Frontal cortex (tissue), 4 donors: ENCODE data around the gene FAM20C. TPM values are rescaled to one million over a fixed set of nuclear protein-coding genes. Genes with fewer than 3 reads are reported as not detected.
"Not testable (repeated sequence)": the region's sequence is repeated elsewhere in the genome, so short reads cannot be mapped to it uniquely, and the experiment has no call there.

Source experiments
- DNase-seq, 2 donors: peaks; one replicate each; pipeline ENCODE4 v3.0.0; 2012; ENCODE audit warnings: low spot score in 2 of 2
- FAIRE-seq: peaks from 2 replicates; lab custom pipeline; 2012; peaks lifted over from hg19 to GRCh38; lab: Jason Lieb, UNC
- total RNA-seq: library from RNA; depleted of rRNA; stranded (reverse); fragments of >200 nt; gene quantifications from one replicate; pipeline ENCODE4 v1.2.3, GENCODE V29; 2014
- donor health status: control.
- donor health status: control.
- donor health status: control.

FAM20C gene
- total RNA-seq, 1 donor from 2014 or later, result 19.6 TPM

DNA sequence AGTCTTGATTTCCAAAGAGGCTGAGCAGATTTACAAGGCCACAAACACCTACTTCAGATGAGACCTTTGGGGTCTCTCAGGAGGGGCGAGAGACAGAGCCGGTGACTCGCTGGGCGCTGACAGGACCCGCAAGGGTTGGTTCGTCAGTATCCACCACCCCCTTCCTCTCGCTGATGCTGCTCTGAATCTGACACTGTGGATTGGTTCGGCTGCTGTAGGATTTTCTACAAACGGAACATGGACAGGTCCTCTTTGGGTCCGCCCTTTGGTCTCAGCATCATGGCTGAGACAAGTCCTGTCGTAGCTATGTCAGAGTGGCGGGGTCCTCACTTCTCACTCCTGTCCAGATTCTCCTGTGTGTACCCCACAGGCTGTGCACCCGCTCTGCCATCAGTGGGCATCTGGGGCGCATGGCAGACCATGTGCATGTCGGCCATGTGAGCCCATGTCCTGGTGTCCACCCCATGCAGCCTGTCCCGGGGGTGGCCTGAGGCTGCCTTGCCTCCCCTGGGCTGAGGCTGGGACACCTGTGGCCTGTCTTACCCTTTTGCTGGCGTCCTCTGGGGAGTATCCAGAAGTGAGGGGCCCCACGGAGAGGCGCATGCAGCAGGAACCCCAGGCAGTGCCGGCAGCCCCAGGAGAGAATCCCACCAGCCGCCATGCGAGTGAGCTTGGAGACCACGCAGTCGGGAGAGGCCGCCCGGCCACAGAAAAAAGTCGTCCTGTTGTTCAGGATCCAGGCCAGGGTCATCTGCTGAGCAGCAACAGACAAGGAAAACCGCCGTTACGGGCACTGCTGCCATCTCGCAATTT lies 21.6 kb upstream of the FAM20C start:
- no peak for FAIRE-seq
- DNase-seq, result no peak

DNA sequence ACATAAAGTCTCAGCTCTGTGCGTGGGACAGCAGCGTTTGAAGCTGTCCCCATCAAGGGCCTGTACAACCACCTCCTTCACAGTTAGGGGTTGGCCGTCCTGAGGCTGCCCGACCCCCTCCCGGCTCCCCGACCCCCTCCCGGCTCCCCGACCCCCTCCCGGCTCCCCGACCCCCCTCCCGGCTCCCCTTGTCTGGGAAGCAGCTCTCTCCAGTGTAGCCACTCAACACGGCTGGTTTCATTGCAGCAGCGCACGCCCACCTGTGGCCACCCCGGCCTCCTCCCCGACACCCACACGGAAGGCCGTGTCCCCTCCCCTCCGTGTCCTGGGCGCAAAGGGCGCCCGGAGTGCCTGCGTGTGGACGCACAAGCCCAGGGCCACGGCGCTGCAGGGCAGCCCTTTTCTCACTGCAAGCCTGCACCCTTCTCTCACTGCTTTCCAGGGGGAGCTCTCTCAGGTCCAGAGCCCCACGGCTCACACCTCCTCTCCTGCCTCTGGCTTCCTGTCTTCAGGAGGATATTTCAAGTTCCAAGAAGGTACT lies 20.9 kb upstream of the FAM20C start:
- FAIRE-seq, result no peak
- no peak for DNase-seq

DNA sequence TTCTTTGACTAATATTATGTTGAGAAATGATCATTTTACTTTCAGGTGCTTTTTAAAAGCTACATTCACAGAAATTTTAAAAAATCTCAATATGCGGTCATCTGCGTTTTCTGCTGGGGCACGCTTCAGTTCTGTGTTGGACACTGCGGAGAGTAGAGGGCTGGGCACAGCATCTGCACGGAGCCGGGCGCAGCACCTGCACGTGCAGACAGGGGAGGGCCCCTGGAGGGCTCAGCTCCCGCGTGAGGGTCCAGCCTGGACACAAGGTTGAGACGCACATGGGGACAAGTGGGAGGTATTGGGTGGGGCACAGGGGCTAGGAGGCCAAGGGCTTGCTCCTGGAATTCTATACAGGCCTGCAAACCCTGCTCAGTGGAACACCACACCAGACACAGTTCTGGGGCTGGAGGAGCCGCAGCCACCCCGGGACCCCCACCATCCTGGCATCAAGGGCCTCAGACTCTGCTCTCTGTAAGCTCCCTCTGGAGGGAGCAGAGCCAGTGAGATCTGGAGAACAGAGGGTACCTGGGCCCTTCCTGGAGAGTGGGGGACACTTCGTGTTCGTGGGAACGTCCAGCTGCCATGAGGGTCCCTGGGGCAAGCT lies 20.4 kb upstream of the FAM20C start:
- FAIRE-seq (no peak), DNase-seq (no peak)

DNA sequence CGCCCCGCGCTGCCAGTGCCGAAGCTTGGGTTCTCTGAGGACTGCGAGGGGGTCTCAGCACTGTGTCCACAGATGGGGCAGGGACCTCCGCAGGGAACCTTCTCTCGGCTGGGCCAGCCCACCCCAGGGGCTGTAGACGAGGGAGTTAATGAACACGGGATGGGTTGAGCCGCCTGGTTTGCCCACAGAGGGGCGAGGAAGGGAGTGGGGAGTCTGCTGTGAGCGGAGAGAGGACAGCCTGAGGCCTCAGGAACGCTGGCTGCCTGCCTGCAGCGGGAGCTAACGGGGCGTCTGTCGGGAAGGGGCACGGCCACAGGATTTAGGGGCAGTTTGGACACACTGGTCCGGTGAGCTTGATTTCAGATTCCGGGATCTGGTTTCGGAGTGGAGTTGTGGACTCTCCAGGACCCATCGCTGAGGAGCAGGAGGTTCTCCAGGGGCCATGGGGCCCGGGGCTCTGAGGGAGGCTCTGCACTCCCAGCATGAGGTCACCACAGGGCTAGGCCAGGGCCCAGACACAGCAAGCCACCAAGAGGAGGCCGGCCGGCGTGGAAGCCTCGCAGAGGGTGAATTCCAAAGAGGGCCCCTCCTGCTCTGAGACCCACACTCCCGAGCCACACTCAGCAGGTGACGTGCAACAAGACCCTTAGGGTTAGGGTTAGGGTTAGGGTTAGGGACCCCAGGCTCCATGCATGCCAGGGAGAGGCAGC lies 19.0 kb upstream of the FAM20C start:
- DNase-seq, result no peak
- no peak for FAIRE-seq

DNA sequence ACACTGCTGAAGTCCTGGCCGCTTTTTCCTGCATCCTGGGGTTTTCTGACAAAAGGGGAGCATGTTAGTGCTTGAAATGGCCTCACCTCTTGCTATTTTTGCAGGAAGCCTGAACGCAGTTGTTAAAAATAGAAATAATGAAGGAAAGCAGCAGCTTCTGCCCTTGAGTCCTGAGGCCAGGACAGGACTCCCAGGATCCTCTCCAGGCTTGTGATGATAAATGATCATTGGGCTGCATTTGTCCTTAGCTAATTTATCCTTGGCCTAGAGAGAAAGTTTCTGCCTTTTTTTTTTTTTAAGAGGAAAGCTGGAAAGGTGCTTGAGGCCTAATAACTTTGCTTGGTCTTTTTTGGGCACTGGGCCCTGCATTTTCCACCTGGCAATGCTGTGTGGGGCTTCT lies 17.7 kb upstream of the FAM20C start:
- FAIRE-seq, result no peak

DNA sequence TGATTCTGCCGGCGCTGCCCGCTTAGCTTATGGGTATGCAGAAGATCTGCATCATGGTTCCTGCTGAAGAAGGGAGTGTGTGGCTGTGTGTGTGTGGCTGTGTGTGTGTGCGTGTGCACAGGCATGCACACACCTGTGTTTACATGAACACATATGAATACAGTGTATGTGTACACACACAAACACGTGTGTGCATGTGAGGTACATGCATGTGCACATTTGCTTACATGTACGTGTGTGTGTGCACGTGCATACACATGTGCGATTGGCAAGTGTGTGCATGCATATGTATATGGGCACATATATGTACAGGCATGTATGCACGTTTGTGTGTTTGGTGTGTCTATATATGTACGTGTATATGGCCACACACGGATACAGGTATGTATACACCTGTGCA lies 16.4 kb upstream of the FAM20C start:
- no peak for FAIRE-seq

More for the DNA sequence above, 17.7 kb upstream of the FAM20C start:
- no peak for DNase-seq

DNA sequence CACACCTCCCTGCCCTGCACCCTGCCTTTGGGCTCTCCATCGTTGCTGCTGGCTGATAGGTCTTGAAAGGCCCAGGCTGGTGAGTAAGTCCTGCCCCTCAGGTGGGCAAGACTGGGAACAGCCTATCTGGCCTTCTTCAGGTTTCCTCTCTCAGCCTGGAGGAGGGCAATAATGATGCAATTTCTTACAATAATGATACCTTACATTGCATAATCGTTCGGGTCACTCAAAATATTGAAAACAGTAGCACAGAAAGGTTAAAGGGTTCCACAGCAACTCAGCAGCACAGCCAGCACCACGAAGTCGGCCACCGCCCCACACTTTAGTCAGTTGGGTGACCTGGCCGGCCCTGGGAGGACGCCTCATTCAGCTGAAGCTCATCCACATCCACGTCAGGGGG lies 16.0 kb upstream of the FAM20C start:
- no peak for FAIRE-seq

More for the DNA sequence above, 16.4 kb upstream of the FAM20C start:
- no peak for DNase-seq

DNA sequence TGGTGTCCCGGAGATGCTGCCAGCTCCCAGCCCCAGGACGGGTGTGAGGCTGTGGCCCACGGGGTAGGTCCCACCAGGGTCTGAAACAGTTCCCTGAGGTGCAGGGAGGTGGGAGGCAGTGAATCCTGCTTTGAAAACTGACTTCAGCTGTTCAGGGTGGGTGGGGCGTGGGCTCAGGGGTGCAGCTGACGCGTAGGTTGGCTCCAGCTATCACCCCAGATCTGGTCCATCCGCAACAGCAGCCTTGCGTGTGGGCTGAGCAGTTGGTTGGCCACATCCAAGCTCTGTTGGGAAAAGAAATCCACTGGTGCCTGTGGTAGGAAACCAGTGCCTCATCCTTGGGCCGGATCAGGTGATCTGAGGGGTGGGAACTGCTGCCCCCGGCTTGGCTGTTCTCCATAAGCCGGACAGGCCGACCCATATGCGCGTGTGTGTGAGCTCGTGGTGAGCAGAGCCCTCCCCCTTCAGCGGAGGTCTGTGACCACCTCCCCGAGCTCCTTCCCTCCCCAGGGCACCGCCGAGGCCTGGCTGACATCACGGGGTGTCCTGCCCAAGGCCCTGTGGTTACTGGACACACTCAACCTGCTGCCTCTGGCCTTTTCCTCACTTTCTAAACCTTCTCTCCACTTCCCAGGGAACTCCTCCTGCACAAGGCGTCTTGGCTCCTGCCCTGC lies 15.4 kb upstream of the FAM20C start:
- DNase-seq, result no peak
- FAIRE-seq, result no peak

More for the DNA sequence above, 16.0 kb upstream of the FAM20C start:
- DNase-seq, result no peak

DNA sequence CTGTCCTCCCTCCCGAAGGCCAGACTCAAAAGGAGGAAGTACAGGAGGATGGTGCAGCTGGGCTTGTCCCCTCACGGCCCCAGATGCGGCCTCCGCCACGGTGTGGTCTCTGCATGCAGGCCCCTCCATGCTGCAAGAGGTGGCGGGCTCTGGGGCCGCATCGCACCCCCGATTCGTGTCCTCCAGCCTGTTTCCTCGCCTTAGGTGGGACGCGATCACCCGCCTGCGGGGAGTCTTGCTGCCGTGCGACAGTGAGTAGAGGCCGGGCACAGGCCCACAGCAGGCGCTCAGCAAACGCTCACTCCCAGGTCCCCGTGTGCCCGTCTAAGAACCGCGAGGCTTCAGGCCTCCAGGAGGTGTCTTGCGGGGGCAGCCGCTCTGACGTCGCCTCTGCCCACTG lies 13.9 kb upstream of the FAM20C start:
- DNase-seq (no peak), FAIRE-seq (no peak)

DNA sequence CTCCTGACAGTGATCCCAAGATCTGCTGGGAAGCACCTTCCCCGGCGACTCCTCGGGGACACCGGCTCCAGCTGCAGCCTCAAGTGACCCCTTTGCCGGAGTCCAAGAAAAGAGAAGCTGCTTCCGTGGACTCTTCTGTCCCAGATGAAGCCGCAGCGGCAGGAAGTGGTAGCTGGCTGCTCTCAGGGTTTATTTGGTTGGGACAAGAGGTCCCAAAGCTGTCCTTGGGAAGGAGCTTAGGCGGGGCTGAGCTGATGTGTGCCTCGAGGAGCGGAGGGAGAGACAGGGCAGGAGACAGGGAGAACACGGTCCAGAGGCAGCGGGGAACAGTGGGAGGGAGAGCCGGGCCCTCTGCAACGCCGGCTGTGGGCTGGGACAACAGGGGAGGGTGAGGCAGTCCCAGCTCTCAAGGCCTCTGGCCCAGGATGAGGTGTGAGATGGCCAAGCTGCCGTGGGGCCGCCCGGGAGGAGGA lies 13.1 kb upstream of the FAM20C start:
- no peak for FAIRE-seq

DNA sequence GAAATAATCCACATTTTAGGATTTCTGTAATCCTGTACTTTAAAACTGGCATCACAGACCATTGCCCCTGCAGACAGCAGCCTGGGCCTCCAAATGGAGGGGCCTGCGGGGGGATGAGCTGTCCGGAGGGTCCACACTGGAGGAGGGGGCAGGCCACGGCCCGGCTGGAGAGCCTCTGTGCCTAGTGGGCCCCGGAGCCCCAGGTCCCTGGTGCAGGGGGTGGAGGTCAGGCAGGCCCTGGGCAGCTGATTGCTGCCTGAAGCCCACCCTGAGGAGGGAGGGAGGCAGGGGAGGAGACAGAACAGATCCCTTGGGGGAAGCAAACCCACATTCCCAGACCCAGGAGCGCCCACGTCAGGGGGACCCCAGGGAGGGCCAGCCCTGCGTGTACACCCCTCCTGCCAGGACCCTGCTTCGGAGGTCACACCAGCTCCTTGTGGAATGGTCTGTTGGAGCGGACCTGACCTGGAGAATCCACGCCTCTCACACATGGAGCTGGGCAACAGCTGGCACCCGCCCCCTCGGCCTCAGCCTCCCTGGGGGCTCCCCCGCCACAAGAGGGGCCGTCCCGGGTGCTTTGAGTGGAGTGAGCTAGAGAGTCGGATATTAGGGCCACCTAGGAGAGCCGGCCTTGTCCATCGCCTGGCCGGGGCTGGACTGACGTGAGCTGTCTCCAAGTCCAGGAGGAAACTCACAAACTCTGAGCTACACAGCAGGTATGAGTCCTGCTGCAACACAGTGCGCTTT lies 12.2 kb upstream of the FAM20C start:
- no peak for FAIRE-seq
- no peak for DNase-seq

More for the DNA sequence above, 13.1 kb upstream of the FAM20C start:
- no peak for DNase-seq

DNA sequence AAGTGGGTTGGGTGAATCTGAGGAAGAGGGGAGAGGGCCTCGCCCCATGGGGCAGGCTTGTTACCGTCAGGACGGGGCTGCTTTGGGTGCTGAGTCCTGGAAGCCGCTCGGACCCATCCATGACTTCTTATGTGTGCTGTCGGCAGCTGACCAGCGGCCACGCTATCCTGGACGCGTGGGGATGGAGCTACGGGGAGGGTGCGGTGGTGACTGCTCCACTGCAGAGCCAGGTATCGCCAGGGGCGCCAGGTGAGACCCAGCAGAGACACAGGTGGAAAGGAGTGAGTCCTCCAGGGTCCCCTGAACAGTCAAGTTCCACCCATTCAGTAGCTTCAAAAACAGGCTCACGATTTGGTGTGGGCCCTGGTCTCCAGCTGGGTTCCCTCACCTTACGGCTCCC lies 10.6 kb upstream of the FAM20C start:
- no peak for FAIRE-seq
- no peak for DNase-seq

DNA sequence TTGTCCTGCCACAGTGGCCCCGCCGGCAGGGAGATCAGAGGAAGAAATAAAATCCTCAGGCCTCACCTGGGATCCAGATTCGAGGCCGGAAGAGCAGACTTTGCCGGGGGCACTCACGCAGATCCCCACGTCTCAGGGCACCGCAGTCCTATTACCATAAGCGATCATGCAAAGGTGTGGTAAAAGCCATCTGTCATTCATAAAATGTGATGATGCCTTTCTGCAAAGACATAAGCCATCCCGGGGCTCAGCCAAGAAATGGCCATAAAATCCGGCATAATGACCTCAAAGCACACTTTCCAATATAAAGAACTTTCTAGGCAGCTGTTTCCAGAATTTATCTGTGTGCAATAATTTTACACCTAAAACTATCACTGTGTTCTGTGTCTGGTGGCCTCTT lies 9.9 kb upstream of the FAM20C start:
- FAIRE-seq, DNase-seq: not testable (repeated sequence)

DNA sequence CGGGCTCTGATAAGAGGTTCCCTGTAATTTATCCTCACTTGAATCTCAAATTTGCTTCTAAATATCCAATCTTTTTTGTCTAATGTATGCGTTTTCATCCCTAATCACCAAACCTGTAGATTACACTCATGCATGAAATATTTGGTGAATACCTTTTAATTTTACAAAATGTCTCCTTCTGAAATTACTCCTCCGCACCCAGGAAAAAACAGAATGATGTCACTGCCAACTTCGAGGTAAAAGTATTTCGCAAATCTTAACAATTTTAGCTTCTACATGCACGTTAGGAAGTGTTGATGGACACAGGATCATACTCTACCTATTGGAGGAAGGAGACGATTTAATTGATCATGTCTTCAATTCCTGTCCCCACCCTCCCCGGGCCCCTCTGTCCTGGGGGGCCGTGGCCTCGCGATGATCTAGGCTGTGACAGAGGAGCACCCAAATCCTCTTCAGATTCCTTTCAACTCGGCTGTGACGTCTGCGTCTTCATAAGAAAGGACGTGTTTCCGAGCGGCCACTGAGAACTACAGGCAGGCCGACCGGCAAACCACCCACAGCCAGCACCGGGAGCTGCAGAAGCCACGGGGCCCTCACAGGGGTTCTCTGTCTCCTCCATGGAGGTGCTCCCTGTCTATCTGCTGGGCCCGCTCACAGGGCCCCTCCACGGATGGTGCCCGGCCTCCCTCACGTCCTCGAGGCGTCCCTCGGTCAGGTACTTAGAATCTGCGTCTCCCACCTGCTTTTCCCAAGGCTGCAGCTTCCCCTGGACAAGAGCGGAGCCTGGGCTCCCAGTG lies 8.7 kb upstream of the FAM20C start:
- FAIRE-seq, result no peak
- no peak for DNase-seq

DNA sequence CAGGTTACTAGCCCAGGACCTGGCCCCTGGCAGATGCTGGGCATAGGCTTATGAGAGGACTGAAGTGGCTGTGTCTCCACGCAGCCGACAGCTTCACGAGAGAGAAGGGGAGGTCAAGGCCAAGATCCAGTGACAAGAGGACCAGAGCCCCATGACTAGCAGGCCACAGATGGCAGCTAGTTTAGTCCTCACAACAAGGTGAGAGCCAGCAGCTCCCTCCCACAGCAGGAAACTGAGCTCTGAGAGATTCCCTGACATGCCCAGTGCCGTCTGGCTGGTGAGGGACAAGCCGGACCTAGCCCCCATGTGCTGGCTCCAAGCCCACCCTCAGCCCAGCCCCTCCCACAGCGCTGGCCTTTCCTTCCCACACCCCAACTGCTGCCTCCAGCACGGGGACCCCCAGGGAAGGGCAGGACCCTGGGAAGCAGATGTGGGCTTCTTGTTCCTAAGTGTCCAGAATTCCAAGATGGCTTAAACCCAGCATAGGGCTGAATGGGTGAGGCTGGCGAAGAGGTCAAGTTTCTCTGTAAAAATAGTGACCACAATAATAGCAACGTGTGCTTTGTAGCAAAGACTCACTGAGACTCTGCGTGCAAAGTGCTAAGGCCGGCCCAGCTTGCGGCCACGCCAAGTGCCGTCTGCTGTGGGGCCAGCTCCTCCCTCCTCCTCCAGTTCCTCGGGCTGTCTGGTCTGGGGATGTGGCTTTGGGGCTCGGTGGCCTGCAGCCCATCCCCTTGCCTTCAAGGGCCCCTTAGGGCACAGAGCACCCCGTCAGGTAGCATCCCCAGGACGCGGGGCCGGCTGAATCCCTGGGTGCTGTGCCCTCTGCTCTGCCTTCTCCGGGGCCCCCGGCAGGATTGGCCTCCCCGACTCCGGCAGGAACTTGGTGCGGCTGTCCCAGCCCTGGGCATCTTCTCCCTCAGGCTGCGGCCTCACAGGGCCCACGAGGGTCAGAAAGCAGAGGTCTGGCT lies 7.8 kb upstream of the FAM20C start:
- DNase-seq, result no peak
- FAIRE-seq, result no peak

DNA sequence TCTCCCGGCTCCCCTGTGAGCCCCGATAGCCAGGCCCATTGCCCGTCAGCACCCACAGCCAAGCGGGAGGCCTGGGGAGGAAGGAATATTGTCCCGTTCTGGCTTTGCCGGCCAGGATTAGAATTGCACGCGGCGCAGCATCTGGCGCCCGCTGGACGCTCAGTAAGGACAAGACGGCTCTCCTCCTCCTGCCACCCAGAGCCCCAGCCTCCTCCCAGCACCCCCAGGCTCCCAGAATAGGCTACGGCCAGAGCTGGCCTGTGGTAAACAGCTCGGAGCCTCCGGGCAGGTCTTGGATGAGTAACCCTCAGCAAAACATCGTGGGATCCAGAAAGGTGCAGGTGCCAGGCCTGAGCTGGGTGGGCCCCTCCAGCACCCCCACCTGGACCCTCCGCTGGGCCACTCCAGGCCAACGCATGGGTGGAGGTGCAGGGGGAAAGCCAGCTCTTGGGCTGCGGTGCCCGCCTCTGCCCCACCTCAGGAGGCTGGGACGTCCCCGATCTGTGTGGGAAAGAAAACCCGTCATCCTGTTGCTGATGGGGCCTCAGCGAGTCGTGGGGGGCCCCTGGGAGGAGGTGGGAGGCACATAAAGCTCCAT lies 5.8 kb upstream of the FAM20C start:
- FAIRE-seq, result no peak

More for the DNA sequence above, 5.8 kb upstream of the FAM20C start:
- DNase-seq, result no peak
